Trophoblast cell (in vitro differentiated cells and primary cell): ENCODE data around the gene ZFHX2.

Experiments
- DNase-seq, 2 donors: peaks; one replicate each; pipeline ENCODE4 v3.0.0-alpha.2; 2016
- H2AFZ ChIP-seq: 2 replicates; pipeline ENCODE4 v1.6.1; 2013; ENCODE audit warnings: low read length, moderate library complexity, mild to moderate bottlenecking; ENCODE audit not compliant: insufficient read depth, poor library complexity
- H2AK5ac ChIP-seq: 2 replicates; pipeline ENCODE4 v1.6.1; 2013; ENCODE audit warnings: mild to moderate bottlenecking, low read length
- H2BK120ac ChIP-seq: 2 replicates; pipeline ENCODE4 v1.6.1; 2013; ENCODE audit warnings: low read length, mild to moderate bottlenecking, moderate library complexity; ENCODE audit not compliant: insufficient read depth, poor library complexity
- H2BK12ac ChIP-seq: 2 replicates; pipeline ENCODE4 v1.6.1; 2013; ENCODE audit warnings: mild to moderate bottlenecking, low read length, moderate library complexity
- H2BK5ac ChIP-seq: 2 replicates; pipeline ENCODE4 v1.6.1; 2013; ENCODE audit warnings: low read length, low read depth, moderate library complexity, mild to moderate bottlenecking; ENCODE audit not compliant: poor library complexity
- H3K14ac ChIP-seq: 2 replicates; pipeline ENCODE4 v1.6.1; 2013; ENCODE audit warnings: mild to moderate bottlenecking, low read length
- H3K18ac ChIP-seq: 2 replicates; pipeline ENCODE4 v1.6.1; 2013; ENCODE audit warnings: mild to moderate bottlenecking, low read length
- H3K23ac ChIP-seq: 2 replicates; pipeline ENCODE4 v1.6.1; 2013; ENCODE audit warnings: low read length
- H3K27ac ChIP-seq: 2 replicates; pipeline ENCODE4 v1.5.1; 2013; ENCODE audit warnings: low read depth, mild to moderate bottlenecking, inconsistent platforms, low read length, moderate library complexity
- H3K27me3 ChIP-seq: 2 replicates; pipeline ENCODE4 v1.6.1; 2013; ENCODE audit warnings: inconsistent platforms, mild to moderate bottlenecking, low read length, moderate library complexity; ENCODE audit not compliant: insufficient read depth
- H3K36me3 ChIP-seq, 2 experiments: 1 replicate in 1 of 2; 2 replicates in 1 of 2; pipeline ENCODE4 v1.6.1; 2013; ENCODE audit warnings: low read length in 2 of 2, mild to moderate bottlenecking in 2 of 2, moderate library complexity in 1 of 2; ENCODE audit not compliant: insufficient read depth in 2 of 2, control insufficient read depth in 1 of 2
- H3K4ac ChIP-seq: 2 replicates; pipeline ENCODE4 v1.6.1; 2013; ENCODE audit warnings: low read depth, mild to moderate bottlenecking, low read length, moderate library complexity
- H3K4me1 ChIP-seq, 2 experiments: 1 replicate in 1 of 2; 2 replicates in 1 of 2; pipeline ENCODE4 v1.6.1; 2013; ENCODE audit warnings: low read length in 2 of 2, mild to moderate bottlenecking in 2 of 2, moderate library complexity in 1 of 2; ENCODE audit not compliant: insufficient read depth in 2 of 2, control insufficient read depth in 1 of 2
- H3K4me2 ChIP-seq: 2 replicates; pipeline ENCODE4 v1.6.1; 2013; ENCODE audit warnings: inconsistent platforms, mild to moderate bottlenecking, low read length, moderate library complexity
- H3K4me3 ChIP-seq: 2 replicates; pipeline ENCODE4 v1.5.1; 2013; ENCODE audit warnings: mild to moderate bottlenecking, low read depth, low read length, inconsistent platforms
- H3K79me1 ChIP-seq: one replicate; pipeline ENCODE4 v1.6.1; 2013; ENCODE audit warnings: low read length
- H3K79me2 ChIP-seq: 2 replicates; pipeline ENCODE4 v1.6.1; 2013; ENCODE audit warnings: low read length, mild to moderate bottlenecking; ENCODE audit not compliant: control insufficient read depth, insufficient read depth, poor library complexity
- H3K9ac ChIP-seq: 2 replicates; pipeline ENCODE4 v1.6.1; 2013; ENCODE audit warnings: mild to moderate bottlenecking, low read length
- H3K9me3 ChIP-seq: 2 replicates; pipeline ENCODE4 v1.6.1; 2013; ENCODE audit warnings: low read depth, mild to moderate bottlenecking, control low read depth, inconsistent platforms, low read length; ENCODE audit not compliant: insufficient read depth
- H4K12ac ChIP-seq: 2 replicates; pipeline ENCODE4 v1.6.1; 2013; ENCODE audit warnings: low read depth, mild to moderate bottlenecking, low read length, moderate library complexity
- H4K8ac ChIP-seq: 2 replicates; pipeline ENCODE4 v1.6.1; 2013; ENCODE audit warnings: low read depth, mild to moderate bottlenecking, low read length, moderate library complexity
- H4K91ac ChIP-seq: one replicate; pipeline ENCODE4 v1.6.1; 2013; ENCODE audit warnings: low read depth, mild to moderate bottlenecking, low read length, moderate library complexity
- WGBS: extraction: QIAGEN DNeasy Blood & Tissue Kit; methylation state at CpG from one replicate; pipeline ENCODE4 v1.1.7; 2013; ENCODE audit warnings: missing lambda C conversion rate; ENCODE audit not compliant: insufficient read length, insufficient coverage; ENCODE audit errors: extremely low coverage; 5-methylcytosine and 5-hydroxymethylcytosine counted together

Gene ZFHX2

GRCh38 chr14:23577004-23577681, 25.6 kb upstream of the ZFHX2 start:
- Histone ChIP-seq H2BK12ac (no peak overlapping the region), H3K36me3 (no peaks in the 10 kb centered on the region), H3K79me2 (no peaks in the 10 kb centered on the region), H3K27ac (no peak overlapping the region), H3K4me1 (peaks cover 4 to 5% of the 10 kb centered on the region in 2 experiments), H2AFZ (no peak overlapping the region), H3K18ac (no peak overlapping the region), H3K9ac (no peak overlapping the region), H4K8ac (no peak overlapping the region), H4K91ac (no peak overlapping the region), H3K4me3 (no peak overlapping the region), H3K79me1 (no peaks in the 10 kb centered on the region), H2BK120ac (no peak overlapping the region), H4K12ac (no peak overlapping the region), H3K27me3 (peaks cover 47% of the 10 kb centered on the region), H3K9me3 (peaks cover 18% of the 10 kb centered on the region), H3K23ac (no peak overlapping the region), H2BK5ac (no peak overlapping the region), H3K4me2 (peak overlapping the region; percentile 20), H2AK5ac (no peak overlapping the region), H3K14ac (no peak overlapping the region), H3K4ac (no peak overlapping the region)
- WGBS, result no CpG with 5 or more reads among the region's 67 CpGs
- DNase-seq, result no peak

GRCh38 chr14:23573384-23574015, 21.9 kb upstream of the ZFHX2 start:
- H3K4me3 ChIP-seq, result no peak overlapping the region
- no peaks in the 10 kb centered on the region for H3K36me3 ChIP-seq
- no peak overlapping the region for H2BK12ac ChIP-seq
- H2AFZ ChIP-seq, result no peak overlapping the region
- no peak overlapping the region for H3K4me2 ChIP-seq
- no peak overlapping the region for H4K8ac ChIP-seq
- H3K4ac ChIP-seq, result no peak overlapping the region
- H3K9ac ChIP-seq, result no peak overlapping the region
- peaks cover 5 to 11% of the 10 kb centered on the region in 2 experiments for H3K4me1 ChIP-seq
- whole genome bisulfite sequencing, result no CpG with 5 or more reads among the region's 5 CpGs
- no peak overlapping the region for H3K23ac ChIP-seq
- H3K14ac ChIP-seq, result no peak overlapping the region
- DNase-seq, result no peak
- no peak overlapping the region for H3K18ac ChIP-seq
- H4K12ac ChIP-seq, result no peak overlapping the region
- H2BK120ac ChIP-seq, result no peak overlapping the region
- H3K27ac ChIP-seq, result no peak overlapping the region
- no peak overlapping the region for H4K91ac ChIP-seq
- no peak overlapping the region for H2AK5ac ChIP-seq
- H2BK5ac ChIP-seq, result no peak overlapping the region
- no peaks in the 10 kb centered on the region for H3K79me1 ChIP-seq
- H3K79me2 ChIP-seq, result no peaks in the 10 kb centered on the region
- peaks cover 15% of the 10 kb centered on the region for H3K9me3 ChIP-seq
- peaks cover 35% of the 10 kb centered on the region for H3K27me3 ChIP-seq

- H4K8ac ChIP-seq, result no peak overlapping the region
- H2BK5ac ChIP-seq, result no peak overlapping the region
- H2AK5ac ChIP-seq, result no peak overlapping the region
- H3K14ac ChIP-seq, result no peak overlapping the region
- H3K79me2 ChIP-seq, result no peaks in the 10 kb centered on the region
- no peak overlapping the region for H4K91ac ChIP-seq
- H3K4me2 ChIP-seq, result no peak overlapping the region
- no peak overlapping the region for H3K9ac ChIP-seq
- no peak overlapping the region for H2BK120ac ChIP-seq
- H3K4ac ChIP-seq, result no peak overlapping the region
- H3K4me3 ChIP-seq, result no peak overlapping the region
- no peak overlapping the region for H2BK12ac ChIP-seq
- H3K4me1 ChIP-seq, result peaks cover 5 to 11% of the 10 kb centered on the region in 2 experiments
- no peaks in the 10 kb centered on the region for H3K79me1 ChIP-seq
- no peak overlapping the region for H3K23ac ChIP-seq
- H3K27me3 ChIP-seq, result peaks cover 29% of the 10 kb centered on the region
- H3K36me3 ChIP-seq, result no peaks in the 10 kb centered on the region
- no peak overlapping the region for H2AFZ ChIP-seq
- DNase-seq, result no peak
- peaks cover 15% of the 10 kb centered on the region for H3K9me3 ChIP-seq
- H4K12ac ChIP-seq, result no peak overlapping the region
- no peak overlapping the region for H3K27ac ChIP-seq
- no peak overlapping the region for H3K18ac ChIP-seq
- no CpG with 5 or more reads among the region's 4 CpGs for WGBS
Measured at GRCh38 chr14:23572836-23573235, 21.3 kb upstream of the ZFHX2 start.

- no peak overlapping the region for H3K23ac ChIP-seq
- H3K27ac ChIP-seq, result no peak overlapping the region
- H2BK5ac ChIP-seq, result no peak overlapping the region
- H3K36me3 ChIP-seq, result no peaks in the 10 kb centered on the region
- no peak overlapping the region for H3K9ac ChIP-seq
- no peak overlapping the region for H3K14ac ChIP-seq
- no peak overlapping the region for H2AFZ ChIP-seq
- peaks cover 25% of the 10 kb centered on the region for H3K27me3 ChIP-seq
- no peak overlapping the region for H2AK5ac ChIP-seq
- H3K79me1 ChIP-seq, result peaks cover 2% of the 10 kb centered on the region
- no peak overlapping the region for H3K4me2 ChIP-seq
- no peak overlapping the region for H3K4me3 ChIP-seq
- no peak overlapping the region for H3K4ac ChIP-seq
- peaks cover under 1% of the 10 kb centered on the region for H3K79me2 ChIP-seq
- no peak overlapping the region for H4K8ac ChIP-seq
- no peak overlapping the region for H4K12ac ChIP-seq
- H3K18ac ChIP-seq, result no peak overlapping the region
- peaks cover 15% of the 10 kb centered on the region for H3K9me3 ChIP-seq
- no CpG with 5 or more reads among the region's 4 CpGs for WGBS
- H4K91ac ChIP-seq, result no peak overlapping the region
- DNase-seq, result no peak
- H2BK12ac ChIP-seq, result no peak overlapping the region
- peaks cover 5 to 11% of the 10 kb centered on the region in 2 experiments for H3K4me1 ChIP-seq
- H2BK120ac ChIP-seq, result no peak overlapping the region
Measured at GRCh38 chr14:23572524-23572828, 20.9 kb upstream of the ZFHX2 start.
